ENCODE results near the gene RCSD1.

The RCSD1 gene

GRCh38 chr1:167618366-167618765 is 11.7 kb upstream of the RCSD1 start:
- DNase-seq (ENCODE audit: low spot score) = no peak

GRCh38 chr1:167618789-167619188 is 11.2 kb upstream of the RCSD1 start:
- no peak for DNase-seq (ENCODE audit: low spot score)

- DNase-seq (ENCODE audit: low spot score) = no peak
Measured at GRCh38 chr1:167620002-167620401, 10.0 kb upstream of the RCSD1 start.

- DNase-seq (ENCODE audit: low spot score) = no peak
Measured at GRCh38 chr1:167621780-167622313, 8.2 kb upstream of the RCSD1 start.

- DNase-seq (ENCODE audit: low spot score) = no peak
Measured at GRCh38 chr1:167623951-167624350, 6.1 kb upstream of the RCSD1 start.

- no peak for DNase-seq (ENCODE audit: low spot score)
Measured at GRCh38 chr1:167625040-167625823, 4.8 kb upstream of the RCSD1 start.

GRCh38 chr1:167627615-167627864 is 2.5 kb upstream of the RCSD1 start:
- DNase-seq (ENCODE audit: low spot score) = peak; percentile 53

GRCh38 chr1:167627865-167628641 is 2.0 kb upstream of the RCSD1 start:
- no peak for DNase-seq (ENCODE audit: low spot score)

GRCh38 chr1:167628741-167629515 is 1.1 kb upstream of the RCSD1 start:
- DNase-seq (ENCODE audit: low spot score) = no peak

GRCh38 chr1:167630568-167631385 is 745 bp downstream of the RCSD1 start:
- peak; percentile 74 for DNase-seq (ENCODE audit: low spot score)

- no peak for DNase-seq (ENCODE audit: low spot score)
Measured at GRCh38 chr1:167631386-167631935, 1.4 kb downstream of the RCSD1 start.

GRCh38 chr1:167631936-167632614 is 2.0 kb downstream of the RCSD1 start:
- DNase-seq (ENCODE audit: low spot score) = peak; percentile 52

GRCh38 chr1:167633258-167633944 is 3.4 kb downstream of the RCSD1 start:
- no peak for DNase-seq (ENCODE audit: low spot score)

- DNase-seq (ENCODE audit: low spot score) = no peak
Measured at GRCh38 chr1:167634435-167634834, 4.4 kb downstream of the RCSD1 start.

- no peak for DNase-seq (ENCODE audit: low spot score)
Measured at GRCh38 chr1:167635156-167635648, 5.2 kb downstream of the RCSD1 start.

- DNase-seq (ENCODE audit: low spot score) = no peak
Measured at GRCh38 chr1:167635941-167636340, 5.9 kb downstream of the RCSD1 start.

GRCh38 chr1:167638064-167638463 is 8.0 kb downstream of the RCSD1 start:
- DNase-seq (ENCODE audit: low spot score) = no peak

- DNase-seq (ENCODE audit: low spot score) = no peak
Measured at GRCh38 chr1:167640051-167640450, 10.0 kb downstream of the RCSD1 start.

- no peak for DNase-seq (ENCODE audit: low spot score)
Measured at GRCh38 chr1:167641786-167642500, 11.9 kb downstream of the RCSD1 start.

- no peak for DNase-seq (ENCODE audit: low spot score)
Measured at GRCh38 chr1:167642501-167642826, 12.4 kb downstream of the RCSD1 start.

Measured in pons (tissue), 1 donor.